Measurements from ENCODE around the gene SLC35F3. TPM values are rescaled to one million over a fixed set of nuclear protein-coding genes. Genes with fewer than 3 reads are reported as not detected.
"Not testable (repeated sequence)": the region's sequence is repeated elsewhere in the genome, so short reads cannot be mapped to it uniquely, and the experiment has no call there.

SLC35F3 gene
- total RNA-seq: 0.21 TPM

GRCh38 chr1:233904633-233905415 lies at the start of gene SLC35F3:
Gene SLC35F3, plus strand, starts transcription at chr1:233904676.
- no peak for DNase-seq (ENCODE audit: low spot score)

- DNase-seq (ENCODE audit: low spot score): no peak
These were observed 45.0 kb upstream of the SLC35F3 start for GRCh38 chr1:233859446-233859845.

GRCh38 chr1:233863901-233864545 lies 40.5 kb upstream of the SLC35F3 start:
- no peak for DNase-seq (ENCODE audit: low spot score)

- no peak for DNase-seq (ENCODE audit: low spot score)
These were observed 39.9 kb upstream of the SLC35F3 start for GRCh38 chr1:233864578-233864977.

GRCh38 chr1:233865216-233865615 lies 39.3 kb upstream of the SLC35F3 start:
- DNase-seq (ENCODE audit: low spot score): no peak

GRCh38 chr1:233865902-233866301 lies 38.6 kb upstream of the SLC35F3 start:
- DNase-seq (ENCODE audit: low spot score): no peak

GRCh38 chr1:233867028-233867427 lies 37.4 kb upstream of the SLC35F3 start:
- no peak for DNase-seq (ENCODE audit: low spot score)

GRCh38 chr1:233868461-233868860 lies 36.0 kb upstream of the SLC35F3 start:
- DNase-seq (ENCODE audit: low spot score): no peak

GRCh38 chr1:233869680-233870079 lies 34.8 kb upstream of the SLC35F3 start:
- DNase-seq (ENCODE audit: low spot score): no peak

- no peak for DNase-seq (ENCODE audit: low spot score)
These were observed 30.8 kb upstream of the SLC35F3 start for GRCh38 chr1:233873666-233874065.

- DNase-seq (ENCODE audit: low spot score): no peak
These were observed 24.6 kb upstream of the SLC35F3 start for GRCh38 chr1:233879841-233880240.

GRCh38 chr1:233883671-233884070 lies 20.8 kb upstream of the SLC35F3 start:
- DNase-seq (ENCODE audit: low spot score): no peak

GRCh38 chr1:233884461-233885151 lies 19.9 kb upstream of the SLC35F3 start:
- no peak for DNase-seq (ENCODE audit: low spot score)

- DNase-seq (ENCODE audit: low spot score): no peak
These were observed 19.1 kb upstream of the SLC35F3 start for GRCh38 chr1:233885196-233885920.

- not testable (repeated sequence) for DNase-seq (ENCODE audit: low spot score)
These were observed 13.3 kb upstream of the SLC35F3 start for GRCh38 chr1:233891151-233891550.

- no peak for DNase-seq (ENCODE audit: low spot score)
These were observed 6.9 kb upstream of the SLC35F3 start for GRCh38 chr1:233897325-233898162.

- no peak for DNase-seq (ENCODE audit: low spot score)
These were observed 3.0 kb upstream of the SLC35F3 start for GRCh38 chr1:233901495-233901894.

GRCh38 chr1:233905416-233906051 lies 1.1 kb downstream of the SLC35F3 start:
- DNase-seq (ENCODE audit: low spot score): no peak

- no peak for DNase-seq (ENCODE audit: low spot score)
These were observed 2.7 kb downstream of the SLC35F3 start for GRCh38 chr1:233907151-233907550.

GRCh38 chr1:233908092-233908491 lies 3.6 kb downstream of the SLC35F3 start:
- no peak for DNase-seq (ENCODE audit: low spot score)

GRCh38 chr1:233909195-233909594 lies 4.7 kb downstream of the SLC35F3 start:
- no peak for DNase-seq (ENCODE audit: low spot score)
